Measurements from ENCODE around the gene PKD1L1. TPM values are rescaled to one million over a fixed set of nuclear protein-coding genes. Genes with fewer than 3 reads are reported as not detected.

Gene PKD1L1
- total RNA-seq, 1 donor from 2014 or later = 0.89 TPM

DNA sequence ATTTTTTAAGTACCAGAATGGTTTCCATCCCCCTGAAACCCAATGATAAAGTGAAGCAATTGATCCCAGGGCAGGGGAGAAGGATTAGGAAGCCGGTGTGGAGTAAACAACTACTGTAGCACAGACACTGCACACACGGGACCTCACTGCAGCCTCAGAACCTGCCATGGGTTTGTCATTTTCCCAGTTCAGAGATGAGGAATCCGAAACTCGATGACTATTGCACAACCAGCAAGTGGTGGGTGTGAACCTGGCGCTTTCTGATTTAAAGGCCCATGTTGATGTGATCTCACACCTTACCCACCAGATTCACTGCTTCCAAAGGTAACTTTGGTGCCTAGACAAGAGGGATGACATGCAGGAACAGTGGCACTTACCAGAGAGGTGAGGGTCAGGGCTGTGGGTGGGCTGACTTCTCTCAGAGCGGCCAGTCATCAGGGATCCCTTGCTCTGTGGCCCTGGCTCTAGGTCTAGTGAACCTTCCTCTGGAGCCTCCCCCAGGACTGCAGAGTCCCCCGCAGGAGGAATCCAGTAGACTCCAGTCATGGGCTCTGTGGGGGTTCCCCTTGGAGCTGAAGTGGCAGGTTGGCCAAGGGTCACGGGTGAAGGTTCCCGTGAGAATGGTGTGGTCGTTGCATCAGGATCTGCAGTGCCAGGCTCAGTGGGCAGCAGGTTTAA is 62.8 kb downstream of the PKD1L1 start:
- H3K36me3 Mint-ChIP-seq (ENCODE audit: insufficient read depth) = no peaks in the 10 kb centered on the region
- no peak overlapping the region for H3K27ac Mint-ChIP-seq
- TF ChIP-seq, protein P1, sequence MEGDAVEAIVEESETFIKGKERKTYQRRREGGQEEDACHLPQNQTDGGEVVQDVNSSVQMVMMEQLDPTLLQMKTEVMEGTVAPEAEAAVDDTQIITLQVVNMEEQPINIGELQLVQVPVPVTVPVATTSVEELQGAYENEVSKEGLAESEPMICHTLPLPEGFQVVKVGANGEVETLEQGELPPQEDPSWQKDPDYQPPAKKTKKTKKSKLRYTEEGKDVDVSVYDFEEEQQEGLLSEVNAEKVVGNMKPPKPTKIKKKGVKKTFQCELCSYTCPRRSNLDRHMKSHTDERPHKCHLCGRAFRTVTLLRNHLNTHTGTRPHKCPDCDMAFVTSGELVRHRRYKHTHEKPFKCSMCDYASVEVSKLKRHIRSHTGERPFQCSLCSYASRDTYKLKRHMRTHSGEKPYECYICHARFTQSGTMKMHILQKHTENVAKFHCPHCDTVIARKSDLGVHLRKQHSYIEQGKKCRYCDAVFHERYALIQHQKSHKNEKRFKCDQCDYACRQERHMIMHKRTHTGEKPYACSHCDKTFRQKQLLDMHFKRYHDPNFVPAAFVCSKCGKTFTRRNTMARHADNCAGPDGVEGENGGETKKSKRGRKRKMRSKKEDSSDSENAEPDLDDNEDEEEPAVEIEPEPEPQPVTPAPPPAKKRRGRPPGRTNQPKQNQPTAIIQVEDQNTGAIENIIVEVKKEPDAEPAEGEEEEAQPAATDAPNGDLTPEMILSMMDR (IDR thresholded peaks at IDR 0.05; ENCODE audit: unreplicated experiment) = no peak
- H3K27me3 Mint-ChIP-seq = peaks cover 10% of the 10 kb centered on the region
- H3K4me3 Mint-ChIP-seq (ENCODE audit: low read depth) = no peak overlapping the region
- no peaks in the 10 kb centered on the region for H3K4me1 Mint-ChIP-seq (ENCODE audit: low read depth)
- no peaks in the 10 kb centered on the region for H3K9me3 Mint-ChIP-seq (ENCODE audit: low read depth)
- no peak for DNase-seq (ENCODE audit: low spot score, unreplicated experiment)

DNA sequence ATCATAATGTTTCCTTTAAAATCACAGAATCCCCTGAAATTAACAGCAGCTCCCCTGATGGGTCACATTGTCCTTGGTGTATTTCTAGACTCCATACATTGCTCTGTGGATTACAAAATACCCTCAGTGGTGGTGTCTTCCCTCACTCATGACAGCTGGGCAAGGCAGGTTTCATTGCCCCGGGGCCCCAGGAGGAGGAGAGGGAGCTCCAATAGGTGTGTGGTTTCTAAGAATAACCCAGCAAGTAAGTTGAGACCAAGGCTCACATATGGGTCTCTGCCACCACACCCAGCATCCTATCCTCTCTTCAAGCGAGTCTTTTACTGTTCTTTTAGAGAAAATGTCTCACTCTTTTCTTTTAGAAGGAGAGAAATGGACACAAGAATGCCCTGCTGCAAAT is 63.6 kb downstream of the PKD1L1 start:
- peaks cover 10% of the 10 kb centered on the region for H3K27me3 Mint-ChIP-seq

DNA sequence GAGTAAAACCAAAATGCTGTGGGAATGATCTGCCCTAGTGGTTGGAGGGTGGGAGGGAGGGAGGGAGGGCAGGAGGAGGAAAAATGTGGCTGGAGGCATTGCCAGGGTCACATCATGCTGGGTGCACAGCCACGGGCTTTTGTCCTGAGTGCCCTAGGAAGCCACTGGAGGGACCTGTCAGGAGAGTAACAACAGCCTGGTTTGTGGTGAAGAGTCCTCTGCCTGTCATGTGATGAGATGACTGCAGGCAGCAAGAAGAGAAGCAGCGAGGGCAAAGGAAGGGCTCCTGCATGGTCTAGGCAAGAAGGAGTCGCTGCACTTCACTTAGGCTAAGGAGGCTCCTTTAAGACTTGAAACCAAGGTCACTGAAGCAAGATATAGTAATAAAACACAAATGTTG is 65.6 kb downstream of the PKD1L1 start:
- TF ChIP-seq, protein P1 (IDR thresholded peaks at IDR 0.05; ENCODE audit: unreplicated experiment) = no peak
- Mint-ChIP-seq H3K9me3 (ENCODE audit: low read depth) (no peaks in the 10 kb centered on the region), H3K4me1 (ENCODE audit: low read depth) (no peaks in the 10 kb centered on the region), H3K36me3 (ENCODE audit: insufficient read depth) (no peaks in the 10 kb centered on the region), H3K27ac (no peak overlapping the region), H3K4me3 (ENCODE audit: low read depth) (no peak overlapping the region), H3K27me3 (peaks cover 13% of the 10 kb centered on the region)
- DNase-seq (ENCODE audit: low spot score, unreplicated experiment) = no peak

More for the DNA sequence above, 63.6 kb downstream of the PKD1L1 start:
- TF ChIP-seq, protein P1 (IDR thresholded peaks at IDR 0.05; ENCODE audit: unreplicated experiment) = no peak
- DNase-seq (ENCODE audit: low spot score, unreplicated experiment) = no peak
- no peaks in the 10 kb centered on the region for H3K36me3 Mint-ChIP-seq (ENCODE audit: insufficient read depth)
- no peak overlapping the region for H3K27ac Mint-ChIP-seq
- no peak overlapping the region for H3K4me3 Mint-ChIP-seq (ENCODE audit: low read depth)
- H3K4me1 Mint-ChIP-seq (ENCODE audit: low read depth) = no peaks in the 10 kb centered on the region
- no peaks in the 10 kb centered on the region for H3K9me3 Mint-ChIP-seq (ENCODE audit: low read depth)

DNA sequence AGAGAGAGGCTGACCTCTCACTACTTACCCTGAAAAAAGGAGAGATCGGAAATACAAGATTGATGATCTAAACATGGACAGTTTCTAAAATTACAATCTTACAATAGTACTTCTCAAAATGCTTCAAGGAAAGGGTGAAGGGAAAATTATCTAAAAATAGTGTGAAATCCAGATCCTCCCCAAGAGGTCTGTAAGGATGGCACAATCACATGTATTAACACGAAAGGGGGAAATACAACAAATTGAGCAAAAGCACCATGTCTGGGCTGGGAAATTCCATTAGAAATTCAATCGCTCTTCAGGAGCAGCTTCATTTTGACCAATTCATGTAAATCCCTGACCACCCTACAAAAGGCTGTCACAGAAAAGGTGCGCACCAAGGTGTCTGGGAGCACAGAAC is 67.0 kb downstream of the PKD1L1 start:
- H3K27me3 Mint-ChIP-seq = peaks cover 13% of the 10 kb centered on the region
- H3K9me3 Mint-ChIP-seq (ENCODE audit: low read depth) = no peaks in the 10 kb centered on the region
- H3K36me3 Mint-ChIP-seq (ENCODE audit: insufficient read depth) = no peaks in the 10 kb centered on the region
- TF ChIP-seq, protein P1 (IDR thresholded peaks at IDR 0.05; ENCODE audit: unreplicated experiment) = no peak
- DNase-seq (ENCODE audit: low spot score, unreplicated experiment) = no peak
- no peak overlapping the region for H3K4me3 Mint-ChIP-seq (ENCODE audit: low read depth)
- no peaks in the 10 kb centered on the region for H3K4me1 Mint-ChIP-seq (ENCODE audit: low read depth)
- no peak overlapping the region for H3K27ac Mint-ChIP-seq

DNA sequence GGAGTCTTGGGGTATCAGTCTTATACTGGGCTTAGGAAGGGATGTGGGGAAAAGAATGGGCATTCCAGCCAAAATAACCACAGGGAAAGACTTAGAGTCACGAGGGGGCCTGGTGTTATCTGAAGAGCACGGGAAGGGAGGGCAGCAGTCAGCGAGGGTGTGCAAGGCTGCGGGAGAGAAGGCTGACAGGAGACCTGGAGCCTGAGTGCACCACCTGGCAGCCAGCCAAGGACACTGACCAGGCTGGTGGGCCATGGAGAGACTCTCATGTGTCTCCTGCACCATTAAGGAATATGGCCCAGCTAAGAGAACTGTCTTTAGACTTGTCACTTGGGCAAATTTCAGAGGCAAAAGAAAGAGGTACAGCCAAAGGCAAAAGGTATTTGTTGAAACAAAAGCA is 69.6 kb downstream of the PKD1L1 start:
- H3K27me3 Mint-ChIP-seq = peaks cover 9% of the 10 kb centered on the region
- TF ChIP-seq, protein P1 (IDR thresholded peaks at IDR 0.05; ENCODE audit: unreplicated experiment) = no peak
- no peaks in the 10 kb centered on the region for H3K9me3 Mint-ChIP-seq (ENCODE audit: low read depth)

More for the DNA sequence above, 69.6 kb downstream of the PKD1L1 start:
- Mint-ChIP-seq H3K4me3 (ENCODE audit: low read depth) (no peak overlapping the region), H3K27ac (no peak overlapping the region), H3K4me1 (ENCODE audit: low read depth) (no peaks in the 10 kb centered on the region), H3K36me3 (ENCODE audit: insufficient read depth) (no peaks in the 10 kb centered on the region)
- DNase-seq (ENCODE audit: low spot score, unreplicated experiment) = no peak

Measured in progenitor cell of endocrine pancreas (in vitro differentiated cells).